ENCODE data around the gene CD40LG.

CD40LG gene

GRCh38 chrX:136684120-136684519 lies 36.2 kb downstream of the CD40LG start:
- TF ChIP-seq NFIC (IDR thresholded peaks at IDR 0.05): no peak
- no peak for TF ChIP-seq MAX (IDR thresholded peaks at IDR 0.05)
- no peak for TF ChIP-seq REST (IDR thresholded peaks at IDR 0.05; ENCODE audit: low read depth)
- TF ChIP-seq EP300 (IDR thresholded peaks at IDR 0.05; ENCODE audit: borderline replicate concordance): no peak
- no peak for TF ChIP-seq CREB1 (IDR thresholded peaks at IDR 0.05; ENCODE audit: low read depth)
- no peak for TF ChIP-seq FOXM1 (IDR thresholded peaks at IDR 0.05; ENCODE audit: borderline replicate concordance, low read depth)
- no peak for TF ChIP-seq CEBPB (IDR thresholded peaks at IDR 0.05)
- TF ChIP-seq ZBTB7A (IDR thresholded peaks at IDR 0.05; ENCODE audit: low read depth): no peak
- TF ChIP-seq RAD21 (IDR thresholded peaks at IDR 0.05; ENCODE audit: low read depth): no peak
- no peak for TF ChIP-seq TCF12 (IDR thresholded peaks at IDR 0.05; ENCODE audit: low read depth)
- TF ChIP-seq TAF1 (IDR thresholded peaks at IDR 0.05; ENCODE audit: low read depth): no peak
- TF ChIP-seq USF1 (IDR thresholded peaks at IDR 0.05): no peak
- no peak for TF ChIP-seq YY1 (IDR thresholded peaks at IDR 0.05; ENCODE audit: low read depth)
- no peak for TF ChIP-seq EGR1 (IDR thresholded peaks at IDR 0.05)

- TF ChIP-seq FOXM1 (IDR thresholded peaks at IDR 0.05; ENCODE audit: borderline replicate concordance, low read depth) (no peak), TCF12 (IDR thresholded peaks at IDR 0.05; ENCODE audit: low read depth) (no peak), MAX (IDR thresholded peaks at IDR 0.05) (no peak), NFIC (IDR thresholded peaks at IDR 0.05) (no peak), EP300 (IDR thresholded peaks at IDR 0.05; ENCODE audit: borderline replicate concordance) (no peak), TEAD4 (IDR thresholded peaks at IDR 0.05) (no peak), USF1 (IDR thresholded peaks at IDR 0.05) (no peak), EGR1 (IDR thresholded peaks at IDR 0.05) (no peak), CEBPB (IDR thresholded peaks at IDR 0.05) (no peak), REST (IDR thresholded peaks at IDR 0.05; ENCODE audit: low read depth) (no peak), CREB1 (IDR thresholded peaks at IDR 0.05; ENCODE audit: low read depth) (no peak), ZBTB7A (IDR thresholded peaks at IDR 0.05; ENCODE audit: low read depth) (no peak)
Measured at GRCh38 chrX:136687457-136687856, 39.5 kb downstream of the CD40LG start.

GRCh38 chrX:136689436-136689835 lies 41.5 kb downstream of the CD40LG start:
- TF ChIP-seq USF1 (IDR thresholded peaks at IDR 0.05) (no peak), FOXM1 (IDR thresholded peaks at IDR 0.05; ENCODE audit: borderline replicate concordance, low read depth) (no peak), TCF12 (IDR thresholded peaks at IDR 0.05; ENCODE audit: low read depth) (no peak), TAF1 (IDR thresholded peaks at IDR 0.05; ENCODE audit: low read depth) (no peak), CREB1 (IDR thresholded peaks at IDR 0.05; ENCODE audit: low read depth) (no peak), YY1 (IDR thresholded peaks at IDR 0.05; ENCODE audit: low read depth) (no peak), EP300 (IDR thresholded peaks at IDR 0.05; ENCODE audit: borderline replicate concordance) (no peak)

GRCh38 chrX:136691028-136691809 lies 43.3 kb downstream of the CD40LG start:
- no peak for TF ChIP-seq EP300 (IDR thresholded peaks at IDR 0.05; ENCODE audit: borderline replicate concordance)
- TF ChIP-seq REST (IDR thresholded peaks at IDR 0.05; ENCODE audit: low read depth): no peak
- no peak for TF ChIP-seq EGR1 (IDR thresholded peaks at IDR 0.05)
- TF ChIP-seq TEAD4 (IDR thresholded peaks at IDR 0.05): no peak
- no peak for TF ChIP-seq YY1 (IDR thresholded peaks at IDR 0.05; ENCODE audit: low read depth)
- TF ChIP-seq FOXM1 (IDR thresholded peaks at IDR 0.05; ENCODE audit: borderline replicate concordance, low read depth): no peak
- no peak for TF ChIP-seq MAX (IDR thresholded peaks at IDR 0.05)
- no peak for TF ChIP-seq CEBPB (IDR thresholded peaks at IDR 0.05)
- TF ChIP-seq NFIC (IDR thresholded peaks at IDR 0.05): no peak
- TF ChIP-seq USF1 (IDR thresholded peaks at IDR 0.05): no peak
- TF ChIP-seq CREB1 (IDR thresholded peaks at IDR 0.05; ENCODE audit: low read depth): no peak
- no peak for TF ChIP-seq TAF1 (IDR thresholded peaks at IDR 0.05; ENCODE audit: low read depth)
- TF ChIP-seq TCF12 (IDR thresholded peaks at IDR 0.05; ENCODE audit: low read depth): no peak
- TF ChIP-seq RAD21 (IDR thresholded peaks at IDR 0.05; ENCODE audit: low read depth): no peak
- no peak for TF ChIP-seq ZBTB7A (IDR thresholded peaks at IDR 0.05; ENCODE audit: low read depth)

All from Ishikawa (cell line).